ES-I3 (cell line): ENCODE measurements around the gene SGF29.
"Not testable (repeated sequence)": the region's sequence is repeated elsewhere in the genome, so short reads cannot be mapped to it uniquely, and the experiment has no call there.

ENCODE experiments used
- H3K36me3 ChIP-seq: 2 replicates; pipeline ENCODE4 v1.6.1; 2013; ENCODE audit warnings: mild to moderate bottlenecking, low read length, control low read depth, moderate library complexity; ENCODE audit not compliant: insufficient read depth
- H3K4me1 ChIP-seq: 2 replicates; pipeline ENCODE4 v1.6.1; 2013; ENCODE audit warnings: mild to moderate bottlenecking, control low read depth, low read length; ENCODE audit not compliant: insufficient read depth
- H3K9ac ChIP-seq: 2 replicates; pipeline ENCODE4 v1.6.1; 2013; ENCODE audit warnings: low read depth, mild to moderate bottlenecking, low read length, moderate library complexity
- H3K9me3 ChIP-seq: 2 replicates; pipeline ENCODE4 v1.6.1; 2013; ENCODE audit warnings: mild to moderate bottlenecking, low read length, moderate library complexity; ENCODE audit not compliant: control insufficient read depth, insufficient read depth

The SGF29 gene

GRCh38 chr16:28614561-28614960 lies 60.8 kb downstream of the SGF29 start:
- not testable (repeated sequence) for H3K36me3 ChIP-seq, H3K9ac ChIP-seq, H3K9me3 ChIP-seq
- H3K4me1 ChIP-seq, result peaks cover 12% of the 10 kb centered on the region; the same call in 1 of the 2 replicates

DNA sequence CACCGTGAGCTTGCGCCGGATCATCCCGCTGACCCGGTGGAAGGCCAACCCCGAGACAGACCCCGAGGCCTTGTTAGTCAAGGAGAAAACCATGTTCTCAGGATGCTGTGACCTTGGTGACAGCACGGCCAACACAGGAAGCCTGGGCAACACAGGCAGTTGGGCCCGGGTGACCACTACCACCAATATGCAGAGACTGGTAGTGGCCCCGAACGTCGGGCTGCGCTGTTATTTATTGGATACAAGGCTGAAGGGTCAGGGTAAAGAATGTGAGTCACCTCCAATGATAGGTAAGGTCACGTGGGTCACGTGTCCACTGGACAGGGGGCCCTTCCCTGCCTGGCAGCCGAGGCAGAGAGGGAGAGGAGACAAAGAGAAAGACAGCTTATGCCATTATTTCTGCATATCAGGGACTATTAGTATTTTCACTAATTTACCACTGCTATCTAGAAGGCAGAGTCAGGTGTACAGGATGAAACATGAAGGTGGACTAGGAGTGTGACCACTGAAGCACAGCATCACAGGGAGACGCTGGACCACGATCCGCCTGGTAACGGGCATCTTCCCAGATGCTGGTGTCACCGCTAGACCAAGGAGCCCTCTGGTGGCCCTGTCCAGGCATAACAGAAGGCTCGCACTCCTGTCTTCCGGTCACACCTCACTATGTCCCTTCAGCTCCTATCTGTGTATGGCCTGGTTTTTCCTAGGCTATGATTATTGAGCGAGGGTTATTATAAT lies 61.9 kb downstream of the SGF29 start:
- not testable (repeated sequence) for H3K4me1 ChIP-seq, H3K9ac ChIP-seq

GRCh38 chr16:28616224-28616577 lies 62.5 kb downstream of the SGF29 start:
- not testable (repeated sequence) for H3K4me1 ChIP-seq, H3K9me3 ChIP-seq, H3K36me3 ChIP-seq, H3K9ac ChIP-seq

More for the DNA sequence above, 61.9 kb downstream of the SGF29 start:
- not testable (repeated sequence) for H3K9me3 ChIP-seq, H3K36me3 ChIP-seq

DNA sequence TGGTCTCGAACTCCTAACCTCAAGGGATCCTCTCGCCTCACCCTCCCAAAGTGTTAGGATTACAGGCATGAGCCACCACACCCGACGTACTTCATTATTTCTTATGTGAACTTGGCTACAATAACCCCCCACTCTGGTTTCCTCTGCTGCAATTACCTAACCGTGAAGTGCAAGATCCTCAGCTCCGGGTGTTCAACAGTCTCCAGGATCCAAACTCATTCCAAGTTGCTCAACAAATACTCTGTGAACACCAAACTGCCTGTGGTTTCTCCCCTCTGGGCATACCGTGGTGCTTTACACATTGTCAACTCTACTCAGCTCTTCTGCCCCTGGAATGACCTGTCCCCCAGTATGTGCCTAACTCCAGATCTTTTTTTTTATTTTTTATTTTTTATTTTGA lies 62.9 kb downstream of the SGF29 start:
- Histone ChIP-seq H3K36me3 (no peaks in the 10 kb centered on the region), H3K9ac (no peak overlapping the region), H3K4me1 (peaks cover 8% of the 10 kb centered on the region; the same call in 1 of the 2 replicates), H3K9me3 (no peaks in the 10 kb centered on the region)

DNA sequence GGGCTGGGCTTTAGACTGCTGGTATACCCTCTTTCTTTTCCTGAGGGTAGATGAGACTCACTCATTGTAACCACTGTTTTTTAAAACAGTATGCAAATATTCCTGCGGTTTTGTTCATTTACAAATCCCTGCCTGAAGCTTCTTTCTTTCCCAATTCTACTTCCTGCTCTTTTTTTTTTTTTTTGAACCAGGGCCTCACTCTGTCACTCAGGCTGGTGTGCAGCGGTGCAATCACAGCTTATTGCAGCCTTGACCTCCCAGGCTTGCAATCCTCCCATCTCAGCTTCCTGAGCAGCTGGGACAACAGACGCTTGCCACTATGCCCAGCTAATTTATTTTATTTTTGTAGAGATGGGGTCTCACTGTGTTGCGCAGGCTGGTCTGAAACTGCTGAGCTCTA lies 64.2 kb downstream of the SGF29 start:
- H3K4me1 ChIP-seq, result peaks cover 13% of the 10 kb centered on the region; the same call in 1 of the 2 replicates
- no peaks in the 10 kb centered on the region for H3K36me3 ChIP-seq
- H3K9ac ChIP-seq, result no peak overlapping the region
- no peaks in the 10 kb centered on the region for H3K9me3 ChIP-seq

DNA sequence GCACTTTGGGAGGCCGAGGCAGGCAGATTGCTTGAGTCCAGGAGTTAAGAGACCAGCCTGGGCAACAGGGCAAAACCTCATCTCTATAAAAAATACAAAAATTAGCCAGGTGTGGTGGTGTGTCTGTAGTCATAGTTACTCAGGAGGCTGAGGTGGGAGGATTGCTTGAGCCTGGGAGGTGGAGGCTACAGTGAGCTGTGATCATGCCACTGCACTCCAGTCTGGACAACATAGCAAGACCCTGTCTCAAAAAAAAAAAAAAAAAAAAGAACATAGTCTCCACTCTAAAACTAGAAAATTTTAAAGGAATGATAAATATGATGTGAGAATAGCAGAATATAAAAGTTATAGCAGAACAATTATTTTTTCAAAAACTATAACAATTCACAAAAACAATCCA lies 66.6 kb downstream of the SGF29 start:
- not testable (repeated sequence) for H3K9ac ChIP-seq, H3K9me3 ChIP-seq
- H3K4me1 ChIP-seq, result peaks cover 13% of the 10 kb centered on the region; the same call in 1 of the 2 replicates

GRCh38 chr16:28621481-28622155 lies 67.9 kb downstream of the SGF29 start:
- no peaks in the 10 kb centered on the region for H3K36me3 ChIP-seq
- no peak overlapping the region for H3K9ac ChIP-seq
- peaks cover 13% of the 10 kb centered on the region; the same call in 1 of the 2 replicates for H3K4me1 ChIP-seq
- no peaks in the 10 kb centered on the region for H3K9me3 ChIP-seq

More for the DNA sequence above, 66.6 kb downstream of the SGF29 start:
- not testable (repeated sequence) for H3K36me3 ChIP-seq

GRCh38 chr16:28622532-28623171 lies 68.9 kb downstream of the SGF29 start:
- H3K36me3 ChIP-seq, H3K4me1 ChIP-seq, H3K9me3 ChIP-seq, H3K9ac ChIP-seq: not testable (repeated sequence)

DNA sequence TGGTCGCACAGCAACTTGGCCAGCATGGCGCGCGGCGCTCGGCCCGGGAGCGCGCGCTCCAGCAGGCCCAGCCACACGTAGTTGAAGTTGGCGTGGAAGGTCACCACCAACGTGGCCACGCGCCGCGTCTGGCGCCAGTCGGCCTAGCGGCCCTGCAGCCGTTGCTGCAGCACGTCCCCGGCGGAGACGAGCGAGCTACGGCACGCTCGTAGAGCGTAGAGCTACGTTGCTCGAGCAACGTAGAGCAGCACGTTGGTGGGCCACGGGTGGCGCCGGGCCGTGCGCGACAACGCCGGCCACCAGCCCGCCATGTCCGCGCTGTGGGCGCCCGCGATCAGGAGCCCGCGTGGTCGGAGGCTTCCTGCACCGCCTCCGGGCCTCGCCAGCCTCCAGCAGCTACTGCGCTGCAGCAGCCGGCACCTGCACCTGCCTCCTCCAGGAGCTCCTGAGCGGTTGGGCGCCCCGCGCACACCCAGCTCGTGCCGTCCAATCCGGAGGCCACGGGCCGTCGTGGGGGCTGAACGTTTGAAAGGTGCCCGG lies 69.5 kb downstream of the SGF29 start:
- Histone ChIP-seq H3K9ac (no peak overlapping the region), H3K9me3 (no peaks in the 10 kb centered on the region), H3K36me3 (no peaks in the 10 kb centered on the region), H3K4me1 (peaks cover 8% of the 10 kb centered on the region; the same call in 1 of the 2 replicates)

DNA sequence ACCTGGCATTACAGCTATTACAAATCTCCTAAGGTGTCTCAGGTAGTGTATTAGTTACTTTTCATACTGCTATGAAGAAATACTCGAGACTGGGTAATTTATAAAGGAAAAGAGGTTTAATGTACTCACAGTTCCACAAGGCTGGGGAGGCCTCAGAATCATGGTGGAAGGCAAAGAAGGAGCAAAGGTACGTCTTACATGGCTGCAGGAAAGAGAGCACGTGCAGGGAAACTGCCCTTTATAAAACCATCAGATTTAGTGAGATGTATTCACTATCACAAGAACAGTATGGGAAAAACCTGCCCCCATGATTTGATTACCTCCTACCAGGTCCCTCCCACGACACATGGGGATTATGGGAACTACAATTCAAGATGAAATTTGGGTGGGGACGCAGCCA lies 77.2 kb downstream of the SGF29 start:
- H3K9ac ChIP-seq, H3K4me1 ChIP-seq, H3K9me3 ChIP-seq, H3K36me3 ChIP-seq: not testable (repeated sequence)

DNA sequence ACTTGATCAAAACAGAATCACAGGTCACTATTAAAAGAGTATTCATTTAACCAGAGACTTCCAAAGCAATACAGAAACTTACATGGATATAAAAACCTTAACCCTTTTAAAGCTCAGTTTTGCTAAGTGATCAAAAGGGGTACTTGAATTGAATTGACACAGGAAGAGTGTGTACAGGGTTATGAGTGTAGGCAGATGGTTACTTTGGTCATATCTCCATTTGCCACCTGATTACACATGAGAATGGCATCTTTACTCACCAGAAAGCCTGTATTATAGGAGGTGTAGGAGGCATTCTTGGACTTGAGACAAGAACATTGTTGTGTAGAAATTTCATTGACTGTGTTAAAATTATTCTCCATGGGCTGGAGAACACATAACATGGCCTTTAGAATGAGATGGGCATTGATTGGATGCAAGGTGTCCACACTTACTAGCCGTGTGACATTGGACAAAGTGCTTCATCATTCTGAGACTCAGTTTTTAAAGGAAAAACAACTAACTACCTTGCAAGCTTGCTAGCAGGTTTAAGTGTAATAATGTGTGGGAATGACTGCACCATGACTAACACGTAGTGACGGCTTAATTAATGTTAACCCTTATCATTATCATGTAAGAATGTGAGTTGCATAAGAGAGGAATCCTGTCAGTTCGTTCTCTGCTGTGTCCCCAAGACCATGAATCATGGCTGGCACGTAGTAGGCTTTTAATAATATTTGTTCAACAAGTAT lies 82.5 kb downstream of the SGF29 start:
- not testable (repeated sequence) for H3K9me3 ChIP-seq, H3K36me3 ChIP-seq, H3K4me1 ChIP-seq, H3K9ac ChIP-seq

- H3K36me3 ChIP-seq, H3K4me1 ChIP-seq, H3K9me3 ChIP-seq, H3K9ac ChIP-seq: not testable (repeated sequence)
These were observed 84.0 kb downstream of the SGF29 start, which contains the start of gene NPIPB8 for GRCh38 chr16:28637765-28638164. TSS of gene NPIPB8 (plus strand) at chr16:28638065. CDS start at chr16:28638361, 296 bp downstream.

- H3K36me3 ChIP-seq, H3K4me1 ChIP-seq, H3K9me3 ChIP-seq, H3K9ac ChIP-seq: not testable (repeated sequence)
These were observed 84.6 kb downstream of the SGF29 start for GRCh38 chr16:28638359-28638758.

DNA sequence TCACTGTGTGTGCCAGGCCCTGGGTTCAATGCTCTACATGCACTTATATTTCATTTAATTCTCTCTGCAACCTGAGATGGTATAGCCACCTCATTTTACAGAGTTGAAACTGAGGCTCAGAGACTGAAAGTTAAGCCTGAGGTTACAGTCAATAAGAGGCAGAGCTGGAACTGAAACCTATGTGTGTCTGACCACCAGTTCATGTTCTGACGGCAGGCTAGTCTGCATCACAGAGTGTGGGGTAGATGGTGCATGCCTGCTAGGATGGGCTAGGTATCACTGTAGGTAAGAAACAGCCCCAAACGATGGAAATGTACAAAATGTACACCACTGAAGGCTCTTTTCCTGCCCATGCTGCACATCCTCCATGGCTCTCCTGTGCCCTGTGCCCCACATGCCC lies 86.2 kb downstream of the SGF29 start:
- H3K36me3 ChIP-seq, H3K9me3 ChIP-seq, H3K4me1 ChIP-seq, H3K9ac ChIP-seq: not testable (repeated sequence)
